ENCODE results near the gene FFAR2. TPM values are rescaled to one million over a fixed set of nuclear protein-coding genes. Genes with fewer than 3 reads are reported as not detected.

Gene FFAR2
- total RNA-seq, 1 experiment from 2014 or later = not detected

DNA sequence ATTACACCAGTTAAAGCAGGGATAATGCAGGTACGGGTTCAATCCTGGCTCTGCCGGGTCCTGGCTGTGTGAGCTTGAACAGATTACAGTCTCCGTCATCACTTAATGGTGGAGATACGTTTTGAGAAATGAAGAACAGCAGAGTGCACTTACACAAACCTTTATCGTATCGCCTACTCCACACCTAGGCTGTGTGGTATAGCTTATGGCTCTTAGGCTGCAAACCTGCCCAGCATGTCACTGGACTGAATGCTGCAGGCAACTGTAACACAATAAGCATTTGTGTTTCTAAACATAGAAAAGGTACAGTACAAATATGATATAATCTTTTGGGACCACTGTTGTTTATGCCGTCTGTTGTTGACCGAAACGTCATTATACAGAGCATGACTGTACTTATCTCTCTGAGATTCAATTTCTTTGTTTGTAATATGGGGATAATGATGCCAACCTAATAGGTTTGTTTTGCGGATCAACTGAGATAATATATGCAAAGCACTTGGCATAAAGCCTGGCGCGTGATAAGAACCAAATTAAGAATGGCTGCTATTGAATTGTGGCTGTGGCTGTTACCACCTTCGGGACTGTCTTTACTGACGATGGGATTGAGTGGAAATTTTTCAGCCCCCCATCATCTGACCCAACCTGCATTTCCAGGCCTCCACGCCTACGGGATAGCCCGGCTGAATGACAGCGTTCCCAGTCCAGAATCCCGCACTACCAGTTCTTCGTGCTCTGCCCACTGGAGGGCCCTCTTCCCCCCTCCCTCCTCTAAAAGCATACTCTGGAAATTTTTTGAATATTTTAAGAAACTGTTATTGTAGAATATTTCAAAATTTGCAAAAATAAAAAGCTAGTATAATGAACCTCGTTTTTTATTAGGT is 31.0 kb downstream of the FFAR2 start (continued):
- TF ChIP-seq, protein P1, sequence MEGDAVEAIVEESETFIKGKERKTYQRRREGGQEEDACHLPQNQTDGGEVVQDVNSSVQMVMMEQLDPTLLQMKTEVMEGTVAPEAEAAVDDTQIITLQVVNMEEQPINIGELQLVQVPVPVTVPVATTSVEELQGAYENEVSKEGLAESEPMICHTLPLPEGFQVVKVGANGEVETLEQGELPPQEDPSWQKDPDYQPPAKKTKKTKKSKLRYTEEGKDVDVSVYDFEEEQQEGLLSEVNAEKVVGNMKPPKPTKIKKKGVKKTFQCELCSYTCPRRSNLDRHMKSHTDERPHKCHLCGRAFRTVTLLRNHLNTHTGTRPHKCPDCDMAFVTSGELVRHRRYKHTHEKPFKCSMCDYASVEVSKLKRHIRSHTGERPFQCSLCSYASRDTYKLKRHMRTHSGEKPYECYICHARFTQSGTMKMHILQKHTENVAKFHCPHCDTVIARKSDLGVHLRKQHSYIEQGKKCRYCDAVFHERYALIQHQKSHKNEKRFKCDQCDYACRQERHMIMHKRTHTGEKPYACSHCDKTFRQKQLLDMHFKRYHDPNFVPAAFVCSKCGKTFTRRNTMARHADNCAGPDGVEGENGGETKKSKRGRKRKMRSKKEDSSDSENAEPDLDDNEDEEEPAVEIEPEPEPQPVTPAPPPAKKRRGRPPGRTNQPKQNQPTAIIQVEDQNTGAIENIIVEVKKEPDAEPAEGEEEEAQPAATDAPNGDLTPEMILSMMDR (IDR thresholded peaks at IDR 0.05 in 2 of 3, conservative IDR thresholded peaks at IDR 0.05 in 1 of 3; ENCODE audit: borderline replicate concordance in 1 of 3, insufficient read depth in 1 of 3, low read depth in 2 of 3, low read length in 2 of 3) = peak in 2 of 3 experiments; percentile 30 to 38; a peak in 3 of 6 replicates
- TF ChIP-seq ELF1 (IDR thresholded peaks at IDR 0.05; ENCODE audit: borderline replicate concordance, low read depth) = no peak

GRCh38 chr19:35483089-35483488 is 35.0 kb downstream of the FFAR2 start:
- no peaks in the 10 kb centered on the region for H3K9me3 ChIP-seq (ENCODE audit: control insufficient read depth in 1 of 2, insufficient read depth in 1 of 2, low read depth in 1 of 2, low read length in 2 of 2)
- intact Hi-C loops (cut with micrococcal nuclease) = no loop called here
- ChIA-PET CTCF (no interaction called here), POLR2A (no interaction called here), RAD21 (ENCODE audit: low non-redundant PET in 1 of 2, low total read pairs in 2 of 2, uncharacterized antibody in 2 of 2, unreplicated experiment in 2 of 2) (no interaction called here)
- BruUV-seq (replicated peaks) = no TSS peak
- DNase-seq (ENCODE audit: low read depth, low spot score) = no peak
- H3K27ac ChIP-seq (ENCODE audit: low read depth, low read length) = no peak overlapping the region
- peaks cover 2 to 5% of the 10 kb centered on the region in 2 experiments; a peak in 2 of 4 replicates for H3K4me1 ChIP-seq (ENCODE audit: control insufficient read depth in 1 of 2, insufficient read depth in 2 of 2, low read length in 2 of 2)
- ATAC-seq = no peak
- no peak overlapping the region for H2AFZ ChIP-seq (ENCODE audit: low read depth, low read length, poor library complexity, severe bottlenecking)
- H3K9ac ChIP-seq (ENCODE audit: low read length) = no peak overlapping the region
- no peak overlapping the region for H3K4me3 ChIP-seq (replicated peaks in 1 of 2; ENCODE audit: low read depth in 1 of 2, low read length in 2 of 2)
- no peaks in the 10 kb centered on the region for H3K79me2 ChIP-seq (ENCODE audit: insufficient read depth, low read length)
- peaks cover 9% of the 10 kb centered on the region for H3K27me3 ChIP-seq (ENCODE audit: insufficient read depth, low read length)
- no peak for TF ChIP-seq CBX3 (IDR thresholded peaks at IDR 0.05; ENCODE audit: low read depth)
- no peak for TF ChIP-seq CEBPB (IDR thresholded peaks at IDR 0.05; ENCODE audit: low read depth)
- TF ChIP-seq SP1 (IDR thresholded peaks at IDR 0.05; ENCODE audit: low read depth) = no peak
- no peak for TF ChIP-seq MAX (IDR thresholded peaks at IDR 0.05)
- no peak for TF ChIP-seq SIN3A (IDR thresholded peaks at IDR 0.05; ENCODE audit: low read depth)
- no peak for TF ChIP-seq YY1 (IDR thresholded peaks at IDR 0.05; ENCODE audit: extremely low read depth, insufficient replicate concordance, low read depth, low read length)
- TF ChIP-seq EZH2 (IDR thresholded peaks at IDR 0.05) = no peak
- TF ChIP-seq ZBTB33 (IDR thresholded peaks at IDR 0.05; ENCODE audit: extremely low read depth, insufficient replicate concordance, low read length) = no peak
- no peak for TF ChIP-seq RAD21 (IDR thresholded peaks at IDR 0.05; ENCODE audit: low read depth)
- no peak for TF ChIP-seq POLR2A (IDR thresholded peaks at IDR 0.05; ENCODE audit: borderline replicate concordance, extremely low read depth, insufficient read depth, insufficient read length)
- TF ChIP-seq ZFX (IDR thresholded peaks at IDR 0.05) = no peak
- TF ChIP-seq ELF1 (IDR thresholded peaks at IDR 0.05; ENCODE audit: borderline replicate concordance, low read depth) = no peak
- no peak for TF ChIP-seq FOSL1 (IDR thresholded peaks at IDR 0.05; ENCODE audit: low read depth)
- no peak for TF ChIP-seq SRF (IDR thresholded peaks at IDR 0.05; ENCODE audit: low read depth)
- H3K4me2 ChIP-seq (ENCODE audit: low read length) = no peak overlapping the region
- H3K9me2 ChIP-seq (ENCODE audit: insufficient read depth) = no peaks in the 10 kb centered on the region
- no peaks in the 10 kb centered on the region for H3K36me3 ChIP-seq (ENCODE audit: control insufficient read depth in 1 of 2, insufficient read depth in 2 of 2, low read length in 2 of 2)
- H4K20me1 ChIP-seq (ENCODE audit: insufficient read depth) = no peaks in the 10 kb centered on the region
